Measurements from ENCODE around the gene IKZF1.

IKZF1 gene

DNA sequence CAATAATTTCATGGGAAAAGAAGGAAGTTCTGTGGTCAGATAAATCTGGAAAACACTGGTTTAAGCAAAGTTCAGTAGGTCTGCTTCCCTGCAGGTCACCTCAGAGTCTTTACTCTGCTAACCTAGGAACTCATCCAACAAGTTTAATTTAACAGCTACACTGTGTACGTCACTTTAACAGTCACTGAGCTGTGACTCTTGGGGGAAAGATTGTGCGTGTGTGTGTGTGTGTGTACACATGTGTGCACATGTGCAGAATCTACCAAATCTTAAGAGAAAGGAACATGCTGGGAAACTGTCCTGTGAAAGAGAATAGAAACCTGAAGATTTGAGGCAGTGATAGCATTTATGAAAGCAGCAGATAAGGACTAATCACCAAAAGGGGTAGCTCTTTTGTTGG is 62.6 kb downstream of the IKZF1 start:
- Histone ChIP-seq H3K36me3 (ENCODE audit: insufficient read depth, low read length) (no peaks in the 10 kb centered on the region), H3K79me2 (ENCODE audit: control insufficient read depth, insufficient read depth, low read length, unreplicated experiment) (no peaks in the 10 kb centered on the region), H3K4me1 (ENCODE audit: control insufficient read depth, insufficient read depth, low read length, unreplicated experiment) (no peaks in the 10 kb centered on the region), H3K27me3 (ENCODE audit: insufficient read depth, low read length) (peaks cover 27% of the 10 kb centered on the region), H3K4me3 (ENCODE audit: low read depth, low read length) (no peak overlapping the region), H3K27ac (ENCODE audit: low read depth, low read length) (no peak overlapping the region), H2AFZ (ENCODE audit: low read length, unreplicated experiment) (no peak overlapping the region)

- Histone ChIP-seq H3K4me1 (ENCODE audit: control insufficient read depth, insufficient read depth, low read length, unreplicated experiment) (no peaks in the 10 kb centered on the region), H3K27me3 (ENCODE audit: insufficient read depth, low read length) (peaks cover 27% of the 10 kb centered on the region), H3K27ac (ENCODE audit: low read depth, low read length) (no peak overlapping the region), H3K36me3 (ENCODE audit: insufficient read depth, low read length) (no peaks in the 10 kb centered on the region), H3K79me2 (ENCODE audit: control insufficient read depth, insufficient read depth, low read length, unreplicated experiment) (no peaks in the 10 kb centered on the region), H2AFZ (ENCODE audit: low read length, unreplicated experiment) (no peak overlapping the region), H3K4me3 (ENCODE audit: low read depth, low read length) (no peak overlapping the region)
Measured at GRCh38 chr7:50367570-50367969, 63.1 kb downstream of the IKZF1 start.

DNA sequence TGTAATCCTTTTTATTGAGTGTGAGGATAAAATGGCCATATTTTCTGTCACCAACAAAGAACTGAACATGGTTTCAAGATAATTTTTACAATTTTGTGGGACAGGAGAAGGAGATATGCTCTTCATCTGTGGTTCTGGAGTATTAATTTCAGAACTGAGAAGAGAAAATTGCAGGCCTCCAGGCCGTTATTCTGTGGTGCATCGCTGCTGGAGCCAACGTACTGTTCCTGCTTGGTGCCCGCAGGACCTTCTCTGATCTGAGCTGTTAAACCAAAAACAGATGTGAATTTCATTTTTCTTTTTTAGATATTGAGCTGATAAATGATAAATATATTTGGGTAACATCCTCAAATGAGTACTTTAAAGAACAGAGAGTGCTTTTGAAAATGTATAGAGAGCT is 63.9 kb downstream of the IKZF1 start:
- no peak overlapping the region for H3K27ac ChIP-seq (ENCODE audit: low read depth, low read length)
- no peaks in the 10 kb centered on the region for H3K36me3 ChIP-seq (ENCODE audit: insufficient read depth, low read length)
- no peaks in the 10 kb centered on the region for H3K79me2 ChIP-seq (ENCODE audit: control insufficient read depth, insufficient read depth, low read length, unreplicated experiment)
- H3K4me1 ChIP-seq (ENCODE audit: control insufficient read depth, insufficient read depth, low read length, unreplicated experiment) = no peaks in the 10 kb centered on the region
- peaks cover 27% of the 10 kb centered on the region for H3K27me3 ChIP-seq (ENCODE audit: insufficient read depth, low read length)
- H3K4me3 ChIP-seq (ENCODE audit: low read depth, low read length) = no peak overlapping the region
- H2AFZ ChIP-seq (ENCODE audit: low read length, unreplicated experiment) = no peak overlapping the region

DNA sequence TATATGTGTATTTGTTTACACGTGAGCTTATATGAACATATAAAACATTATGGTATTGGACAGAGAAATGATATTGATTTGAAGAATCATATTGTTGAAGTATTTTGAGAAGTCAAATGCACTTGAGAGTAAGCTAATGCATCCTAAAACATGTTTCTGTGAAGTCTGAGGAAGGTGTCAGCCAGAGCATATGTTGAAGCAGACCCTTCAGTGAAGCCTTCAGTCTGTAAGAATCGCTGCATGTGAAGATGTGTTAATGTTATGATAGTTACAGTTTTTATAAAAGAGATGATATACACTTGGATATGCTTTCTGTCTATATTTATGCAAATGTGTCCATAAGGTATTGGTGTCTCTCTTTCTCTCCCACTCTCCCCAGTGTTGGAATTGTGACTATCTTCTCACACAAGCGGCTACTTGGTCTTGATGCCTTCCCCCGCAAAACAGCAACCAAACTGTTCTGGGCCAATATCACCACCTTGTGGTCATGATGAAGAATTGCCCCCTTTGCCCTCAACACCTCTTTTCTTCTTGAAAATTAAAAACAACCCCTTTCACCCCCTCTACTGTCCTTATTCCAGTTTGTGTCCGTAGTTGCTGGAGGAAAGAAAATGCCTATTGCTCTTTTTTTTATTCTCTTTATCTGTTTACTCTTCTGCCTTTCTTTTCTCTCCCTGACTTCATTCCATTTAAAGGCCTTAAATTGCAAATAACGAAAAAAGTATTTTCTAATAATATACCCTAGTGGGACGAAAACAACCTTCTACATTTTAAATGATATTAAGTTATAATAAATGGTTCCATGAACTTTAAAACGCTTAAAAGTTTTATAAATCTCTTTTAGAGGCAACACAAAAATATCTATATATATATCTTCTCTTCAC is 64.9 kb downstream of the IKZF1 start:
- no peak overlapping the region for H3K27ac ChIP-seq (ENCODE audit: low read depth, low read length)
- H3K4me3 ChIP-seq (ENCODE audit: low read depth, low read length) = no peak overlapping the region
- no peaks in the 10 kb centered on the region for H3K36me3 ChIP-seq (ENCODE audit: insufficient read depth, low read length)
- peaks cover 30% of the 10 kb centered on the region for H3K27me3 ChIP-seq (ENCODE audit: insufficient read depth, low read length)
- H3K79me2 ChIP-seq (ENCODE audit: control insufficient read depth, insufficient read depth, low read length, unreplicated experiment) = no peaks in the 10 kb centered on the region
- no peaks in the 10 kb centered on the region for H3K4me1 ChIP-seq (ENCODE audit: control insufficient read depth, insufficient read depth, low read length, unreplicated experiment)
- H2AFZ ChIP-seq (ENCODE audit: low read length, unreplicated experiment) = no peak overlapping the region

DNA sequence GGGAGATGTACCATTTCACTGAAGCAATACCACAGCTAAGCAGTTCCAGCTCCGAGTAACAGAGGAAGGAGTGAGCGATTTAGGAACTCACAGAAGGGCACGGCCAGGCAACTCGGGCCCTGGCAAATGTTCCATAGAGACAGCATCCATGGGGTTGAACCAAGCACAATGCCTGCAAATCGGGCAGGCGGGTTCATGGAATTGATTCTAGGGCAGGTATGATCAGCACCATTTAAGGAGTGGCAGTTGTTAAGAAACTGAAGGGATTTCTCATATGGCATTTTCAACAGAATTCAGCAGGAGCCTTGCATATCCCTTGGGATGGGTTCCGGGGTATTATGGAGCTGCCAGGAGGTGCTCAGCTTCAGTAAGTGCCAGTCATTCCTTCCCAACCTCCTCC is 66.4 kb downstream of the IKZF1 start:
- no peaks in the 10 kb centered on the region for H3K79me2 ChIP-seq (ENCODE audit: control insufficient read depth, insufficient read depth, low read length, unreplicated experiment)
- no peaks in the 10 kb centered on the region for H3K36me3 ChIP-seq (ENCODE audit: insufficient read depth, low read length)
- no peak overlapping the region for H2AFZ ChIP-seq (ENCODE audit: low read length, unreplicated experiment)
- no peak overlapping the region for H3K27ac ChIP-seq (ENCODE audit: low read depth, low read length)
- H3K4me3 ChIP-seq (ENCODE audit: low read depth, low read length) = no peak overlapping the region
- peaks cover 32% of the 10 kb centered on the region for H3K27me3 ChIP-seq (ENCODE audit: insufficient read depth, low read length)
- no peaks in the 10 kb centered on the region for H3K4me1 ChIP-seq (ENCODE audit: control insufficient read depth, insufficient read depth, low read length, unreplicated experiment)

GRCh38 chr7:50371551-50372021 is 67.1 kb downstream of the IKZF1 start:
- no peaks in the 10 kb centered on the region for H3K79me2 ChIP-seq (ENCODE audit: control insufficient read depth, insufficient read depth, low read length, unreplicated experiment)

GRCh38 chr7:50372923-50373322 is 68.4 kb downstream of the IKZF1 start:
- Histone ChIP-seq H3K27me3 (ENCODE audit: insufficient read depth, low read length) (peaks cover 34% of the 10 kb centered on the region), H3K27ac (ENCODE audit: low read depth, low read length) (no peak overlapping the region), H3K36me3 (ENCODE audit: insufficient read depth, low read length) (no peaks in the 10 kb centered on the region)

More at GRCh38 chr7:50371551-50372021, 67.1 kb downstream of the IKZF1 start:
- H3K27ac ChIP-seq (ENCODE audit: low read depth, low read length) = no peak overlapping the region
- peaks cover 29% of the 10 kb centered on the region for H3K27me3 ChIP-seq (ENCODE audit: insufficient read depth, low read length)
- no peak overlapping the region for H2AFZ ChIP-seq (ENCODE audit: low read length, unreplicated experiment)
- H3K4me1 ChIP-seq (ENCODE audit: control insufficient read depth, insufficient read depth, low read length, unreplicated experiment) = no peaks in the 10 kb centered on the region
- no peaks in the 10 kb centered on the region for H3K36me3 ChIP-seq (ENCODE audit: insufficient read depth, low read length)
- no peak overlapping the region for H3K4me3 ChIP-seq (ENCODE audit: low read depth, low read length)

DNA sequence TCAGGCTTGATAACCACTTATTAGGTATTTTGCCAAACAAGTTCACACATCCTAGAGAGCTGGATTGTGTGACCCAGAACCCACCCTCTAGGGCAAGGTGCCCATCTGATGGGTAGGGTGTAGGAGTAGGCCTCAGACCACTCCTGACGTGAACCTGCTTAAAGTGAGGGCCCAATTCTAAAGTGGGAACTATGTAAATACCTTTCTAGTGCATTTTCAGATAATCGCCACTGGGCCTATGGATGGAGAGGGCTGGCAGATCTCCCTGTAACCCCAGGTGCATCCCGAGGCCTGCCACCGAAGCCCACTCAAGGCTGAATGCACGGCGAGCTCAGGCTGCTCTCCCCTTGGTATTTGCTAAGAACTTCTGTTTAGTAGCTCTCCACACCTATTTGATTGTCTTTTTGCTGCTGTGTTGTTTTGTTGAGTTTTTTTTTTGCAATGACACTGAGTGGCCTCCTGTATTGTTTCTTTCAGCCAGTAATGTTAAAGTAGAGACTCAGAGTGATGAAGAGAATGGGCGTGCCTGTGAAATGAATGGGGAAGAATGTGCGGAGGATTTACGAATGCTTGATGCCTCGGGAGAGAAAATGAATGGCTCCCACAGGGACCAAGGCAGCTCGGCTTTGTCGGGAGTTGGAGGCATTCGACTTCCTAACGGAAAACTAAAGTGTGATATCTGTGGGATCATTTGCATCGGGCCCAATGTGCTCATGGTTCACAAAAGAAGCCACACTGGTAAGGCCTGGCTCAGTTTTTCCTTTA is 71.7 kb downstream of the IKZF1 start:
- Histone ChIP-seq H3K4me3 (ENCODE audit: low read depth, low read length) (no peak overlapping the region), H3K36me3 (ENCODE audit: insufficient read depth, low read length) (no peaks in the 10 kb centered on the region), H3K27ac (ENCODE audit: low read depth, low read length) (no peak overlapping the region), H3K27me3 (ENCODE audit: insufficient read depth, low read length) (peaks cover 44% of the 10 kb centered on the region), H3K79me2 (ENCODE audit: control insufficient read depth, insufficient read depth, low read length, unreplicated experiment) (no peaks in the 10 kb centered on the region), H3K4me1 (ENCODE audit: control insufficient read depth, insufficient read depth, low read length, unreplicated experiment) (no peaks in the 10 kb centered on the region), H2AFZ (ENCODE audit: low read length, unreplicated experiment) (no peak overlapping the region)

More at GRCh38 chr7:50372923-50373322, 68.4 kb downstream of the IKZF1 start:
- H3K4me3 ChIP-seq (ENCODE audit: low read depth, low read length) = no peak overlapping the region
- no peaks in the 10 kb centered on the region for H3K4me1 ChIP-seq (ENCODE audit: control insufficient read depth, insufficient read depth, low read length, unreplicated experiment)
- no peaks in the 10 kb centered on the region for H3K79me2 ChIP-seq (ENCODE audit: control insufficient read depth, insufficient read depth, low read length, unreplicated experiment)
- no peak overlapping the region for H2AFZ ChIP-seq (ENCODE audit: low read length, unreplicated experiment)

GRCh38 chr7:50377356-50377755 is 72.8 kb downstream of the IKZF1 start:
- no peak overlapping the region for H3K27ac ChIP-seq (ENCODE audit: low read depth, low read length)
- no peaks in the 10 kb centered on the region for H3K36me3 ChIP-seq (ENCODE audit: insufficient read depth, low read length)
- no peak overlapping the region for H3K4me3 ChIP-seq (ENCODE audit: low read depth, low read length)
- no peak overlapping the region for H2AFZ ChIP-seq (ENCODE audit: low read length, unreplicated experiment)
- H3K4me1 ChIP-seq (ENCODE audit: control insufficient read depth, insufficient read depth, low read length, unreplicated experiment) = no peaks in the 10 kb centered on the region
- no peaks in the 10 kb centered on the region for H3K79me2 ChIP-seq (ENCODE audit: control insufficient read depth, insufficient read depth, low read length, unreplicated experiment)
- peaks cover 50% of the 10 kb centered on the region for H3K27me3 ChIP-seq (ENCODE audit: insufficient read depth, low read length)

DNA sequence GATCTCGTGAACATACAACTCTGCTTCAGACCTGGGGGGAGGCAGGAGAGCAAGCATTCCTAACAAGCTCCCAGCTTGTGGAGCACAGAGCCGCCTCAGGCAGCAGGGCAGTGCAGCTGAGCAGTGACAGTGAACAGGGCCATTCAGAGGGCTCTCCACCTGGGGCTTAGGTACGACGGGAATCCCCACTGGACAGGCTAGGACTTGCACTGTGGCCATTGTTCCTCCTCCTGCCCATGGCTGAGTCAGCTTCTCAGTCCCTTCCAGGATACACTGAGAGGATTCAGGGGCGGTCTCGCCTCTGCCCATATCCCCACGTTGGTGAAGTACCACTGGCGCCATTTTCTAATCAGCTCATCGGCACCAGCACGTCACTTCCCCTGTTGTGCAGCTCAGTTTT is 74.6 kb downstream of the IKZF1 start:
- H3K4me3 ChIP-seq (ENCODE audit: low read depth, low read length) = no peak overlapping the region
- H3K27ac ChIP-seq (ENCODE audit: low read depth, low read length) = no peak overlapping the region
- no peaks in the 10 kb centered on the region for H3K36me3 ChIP-seq (ENCODE audit: insufficient read depth, low read length)
- no peak overlapping the region for H2AFZ ChIP-seq (ENCODE audit: low read length, unreplicated experiment)
- H3K79me2 ChIP-seq (ENCODE audit: control insufficient read depth, insufficient read depth, low read length, unreplicated experiment) = no peaks in the 10 kb centered on the region
- no peaks in the 10 kb centered on the region for H3K4me1 ChIP-seq (ENCODE audit: control insufficient read depth, insufficient read depth, low read length, unreplicated experiment)
- H3K27me3 ChIP-seq (ENCODE audit: insufficient read depth, low read length) = peaks cover 67% of the 10 kb centered on the region
